Skeletal muscle satellite cell (primary cell): ENCODE results near the gene HAUS5.
"Not testable (repeated sequence)": the region's sequence is repeated elsewhere in the genome, so short reads cannot be mapped to it uniquely, and the experiment has no call there.

Experiments used
- H3K27me3 ChIP-seq: 2 replicates; pipeline ENCODE4 v1.7.0; 2013; ENCODE audit warnings: low read length; ENCODE audit not compliant: control insufficient read depth, insufficient read depth
- H3K36me3 ChIP-seq: 2 replicates; pipeline ENCODE4 v1.7.0; 2013; ENCODE audit warnings: mild to moderate bottlenecking, control low read depth, low read length; ENCODE audit not compliant: insufficient read depth
- H3K4me1 ChIP-seq: 2 replicates; pipeline ENCODE4 v1.7.0; 2013; ENCODE audit warnings: low read length; ENCODE audit not compliant: control insufficient read depth, insufficient read depth
- H3K4me2 ChIP-seq: 2 replicates; pipeline ENCODE4 v1.7.0; 2013; ENCODE audit warnings: mild to moderate bottlenecking, low read length
- H3K4me3 ChIP-seq: 2 replicates; pipeline ENCODE4 v1.7.0; 2013; ENCODE audit warnings: low read length
- H3K9ac ChIP-seq: 2 replicates; pipeline ENCODE4 v1.7.0; 2013; ENCODE audit warnings: mild to moderate bottlenecking, low read depth, low read length, moderate library complexity
- H3K9me3 ChIP-seq: replicated peaks from 2 replicates; pipeline ENCODE4 v1.7.0; 2013; ENCODE audit warnings: mild to moderate bottlenecking, control low read depth, low read length

Gene HAUS5

DNA sequence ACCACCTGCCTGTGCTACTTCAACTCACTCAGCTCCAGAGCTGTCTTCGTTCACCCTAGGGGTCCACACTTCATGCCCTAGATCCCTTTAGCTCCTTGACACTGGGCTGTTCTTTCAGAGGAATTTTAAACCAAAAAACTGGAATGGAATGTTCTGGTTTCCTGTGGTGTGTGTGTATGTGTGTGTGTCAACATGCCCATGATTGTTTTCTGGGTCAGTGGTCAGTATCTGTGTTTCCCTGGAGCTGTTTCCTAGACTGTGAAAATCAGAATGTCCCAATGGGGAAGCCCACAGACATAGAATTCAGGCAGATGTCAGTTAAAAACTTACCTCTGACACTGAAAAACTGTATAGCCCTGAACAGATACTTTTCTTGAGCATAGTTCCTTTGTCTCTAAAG is 25.2 kb upstream of the HAUS5 start:
- peaks cover 34% of the 10 kb centered on the region for H3K27me3 ChIP-seq
- no peaks in the 10 kb centered on the region for H3K9me3 ChIP-seq
- H3K4me2 ChIP-seq, result no peak overlapping the region
- no peaks in the 10 kb centered on the region for H3K4me1 ChIP-seq
- H3K9ac ChIP-seq, result no peak overlapping the region
- no peaks in the 10 kb centered on the region for H3K36me3 ChIP-seq
- H3K4me3 ChIP-seq, result no peak overlapping the region

- no peak overlapping the region for H3K4me2 ChIP-seq
- H3K4me3 ChIP-seq, result no peak overlapping the region
- H3K4me1 ChIP-seq, result no peaks in the 10 kb centered on the region
- no peaks in the 10 kb centered on the region for H3K9me3 ChIP-seq
- no peak overlapping the region for H3K9ac ChIP-seq
- peaks cover 20% of the 10 kb centered on the region for H3K27me3 ChIP-seq
- H3K36me3 ChIP-seq, result no peaks in the 10 kb centered on the region
Measured at GRCh38 chr19:35590875-35591274, 21.7 kb upstream of the HAUS5 start.

- H3K4me2 ChIP-seq, result no peak overlapping the region
- peaks cover 19% of the 10 kb centered on the region for H3K27me3 ChIP-seq
- no peak overlapping the region for H3K9ac ChIP-seq
- H3K4me3 ChIP-seq, result no peak overlapping the region
- no peaks in the 10 kb centered on the region for H3K36me3 ChIP-seq
- no peaks in the 10 kb centered on the region for H3K9me3 ChIP-seq
- no peaks in the 10 kb centered on the region for H3K4me1 ChIP-seq
Measured at GRCh38 chr19:35592226-35592625, 20.3 kb upstream of the HAUS5 start.

DNA sequence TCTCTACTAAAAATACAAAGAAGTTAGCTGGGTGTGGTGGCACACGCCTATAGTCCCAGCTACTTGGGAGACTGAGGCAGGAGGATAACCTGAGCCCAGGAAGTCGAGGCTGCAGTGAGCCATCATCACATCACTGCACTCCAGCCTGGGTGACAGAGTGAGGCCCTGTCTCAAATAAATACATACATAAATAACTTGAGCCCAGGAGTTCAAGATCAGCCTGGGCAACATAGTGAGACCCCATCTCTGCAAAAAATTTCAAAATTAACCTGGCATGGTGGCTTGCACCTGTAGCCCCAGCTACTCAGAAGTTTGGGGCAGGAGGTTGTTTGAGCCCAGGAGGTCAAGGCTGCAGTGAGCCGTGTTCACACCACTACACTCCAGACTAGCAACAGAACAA is 17.5 kb upstream of the HAUS5 start:
- not testable (repeated sequence) for H3K9me3 ChIP-seq, H3K4me3 ChIP-seq, H3K9ac ChIP-seq, H3K4me1 ChIP-seq, H3K4me2 ChIP-seq, H3K27me3 ChIP-seq, H3K36me3 ChIP-seq

DNA sequence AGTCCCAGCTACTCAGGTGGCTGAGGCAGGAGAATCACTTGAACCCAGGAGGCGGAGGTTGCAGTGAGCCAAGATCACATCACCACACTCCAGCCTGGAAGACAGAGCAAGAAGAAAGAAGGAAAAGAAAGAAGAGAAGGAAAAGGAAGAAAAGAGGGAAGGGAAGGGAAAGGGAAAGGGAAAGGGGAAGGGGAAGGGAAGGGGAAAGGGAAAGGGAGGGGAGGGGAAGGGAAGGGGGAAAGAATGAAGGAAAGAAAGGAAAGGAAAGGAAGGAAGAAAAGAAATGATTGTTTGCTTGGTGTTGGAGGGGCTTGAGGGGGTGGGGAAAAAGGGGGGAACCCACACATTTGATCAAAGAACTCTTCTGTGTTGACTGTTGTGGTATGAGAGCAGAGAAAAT is 16.6 kb upstream of the HAUS5 start:
- Histone ChIP-seq H3K4me2 (no peak overlapping the region), H3K4me1 (no peaks in the 10 kb centered on the region), H3K9me3 (no peaks in the 10 kb centered on the region), H3K36me3 (no peaks in the 10 kb centered on the region), H3K27me3 (peaks cover 3% of the 10 kb centered on the region), H3K4me3 (no peak overlapping the region), H3K9ac (no peak overlapping the region)

DNA sequence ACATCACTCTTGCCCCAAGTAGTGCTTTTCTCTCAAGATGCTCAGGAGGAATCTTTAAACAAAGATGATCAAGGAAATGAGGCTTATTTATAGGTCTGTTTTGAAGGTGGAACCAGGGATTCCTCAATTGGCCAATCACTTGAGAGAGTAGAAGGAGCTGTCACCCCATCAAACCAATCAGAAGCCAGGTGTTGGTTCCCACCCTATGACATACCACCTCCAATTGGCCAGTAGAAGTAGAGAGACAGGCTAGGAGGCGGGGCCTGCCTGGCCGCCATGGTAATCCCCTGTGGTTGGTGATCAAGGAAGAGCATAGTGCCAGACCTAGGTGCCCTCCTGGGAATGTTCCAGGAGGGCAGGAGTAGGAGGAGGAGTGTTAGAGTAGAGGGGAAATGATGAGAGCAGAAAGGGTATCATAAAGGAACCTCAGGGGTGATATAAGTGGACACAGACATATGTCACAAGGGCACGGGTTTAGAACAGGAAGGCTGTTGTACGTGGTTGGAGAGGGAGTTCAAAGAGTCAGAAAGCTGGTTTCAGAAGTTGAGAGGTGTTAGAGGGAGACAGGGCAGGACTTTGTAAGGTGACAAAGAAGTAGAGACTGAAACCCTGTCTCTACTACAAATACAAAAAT is 16.1 kb upstream of the HAUS5 start:
- Histone ChIP-seq H3K4me1 (no peaks in the 10 kb centered on the region), H3K4me2 (no peak overlapping the region), H3K9me3 (no peaks in the 10 kb centered on the region)

DNA sequence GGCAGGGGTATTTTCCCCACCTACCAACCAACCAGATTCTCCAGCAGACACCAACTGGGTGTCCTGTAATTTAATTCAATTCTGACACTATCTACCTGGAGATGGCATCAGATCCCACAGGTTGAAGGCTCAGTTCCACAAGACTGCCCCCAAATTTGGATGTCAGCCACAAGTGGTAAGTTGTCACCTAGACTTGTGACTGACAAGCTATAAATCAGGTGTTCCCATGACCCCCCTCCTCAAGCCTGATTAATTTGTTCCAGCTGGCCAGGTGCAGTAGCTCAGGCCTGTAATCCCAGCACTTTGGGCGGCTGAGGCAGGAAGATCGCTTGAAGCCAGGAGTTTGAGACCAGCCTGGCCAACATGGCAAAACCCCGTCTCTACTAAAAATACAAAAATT is 10.6 kb upstream of the HAUS5 start:
- Histone ChIP-seq H3K27me3 (peaks cover 3% of the 10 kb centered on the region), H3K4me1 (no peaks in the 10 kb centered on the region), H3K9ac (no peak overlapping the region), H3K4me3 (no peak overlapping the region), H3K9me3 (no peaks in the 10 kb centered on the region), H3K36me3 (no peaks in the 10 kb centered on the region), H3K4me2 (no peak overlapping the region)

More for the DNA sequence above, 16.1 kb upstream of the HAUS5 start:
- Histone ChIP-seq H3K27me3 (peaks cover 3% of the 10 kb centered on the region), H3K36me3 (no peaks in the 10 kb centered on the region), H3K9ac (no peak overlapping the region), H3K4me3 (no peak overlapping the region)

- not testable (repeated sequence) for H3K4me3 ChIP-seq, H3K27me3 ChIP-seq, H3K9ac ChIP-seq, H3K9me3 ChIP-seq, H3K4me2 ChIP-seq, H3K4me1 ChIP-seq, H3K36me3 ChIP-seq
Measured at GRCh38 chr19:35604436-35604835, 8.1 kb upstream of the HAUS5 start.

DNA sequence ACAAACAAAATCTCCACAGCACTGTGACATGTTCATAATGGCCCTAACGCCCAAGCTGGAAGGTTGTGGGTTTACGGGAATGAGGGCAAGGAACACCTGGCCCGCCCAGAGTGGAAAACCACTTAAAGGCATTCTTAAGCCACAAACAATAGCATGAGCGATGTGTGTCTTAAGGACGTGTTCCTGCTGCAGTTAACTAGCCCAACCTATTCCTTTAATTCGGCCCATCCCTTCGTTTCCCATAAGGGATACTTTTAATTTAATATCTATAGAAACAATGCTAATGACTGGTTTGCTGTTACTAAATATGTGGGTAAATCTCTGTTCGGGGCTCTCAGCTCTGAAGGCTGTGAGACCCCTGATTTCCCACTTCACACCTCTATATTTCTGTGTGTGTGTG is 5.4 kb upstream of the HAUS5 start:
- not testable (repeated sequence) for H3K36me3 ChIP-seq, H3K4me2 ChIP-seq, H3K9me3 ChIP-seq

DNA sequence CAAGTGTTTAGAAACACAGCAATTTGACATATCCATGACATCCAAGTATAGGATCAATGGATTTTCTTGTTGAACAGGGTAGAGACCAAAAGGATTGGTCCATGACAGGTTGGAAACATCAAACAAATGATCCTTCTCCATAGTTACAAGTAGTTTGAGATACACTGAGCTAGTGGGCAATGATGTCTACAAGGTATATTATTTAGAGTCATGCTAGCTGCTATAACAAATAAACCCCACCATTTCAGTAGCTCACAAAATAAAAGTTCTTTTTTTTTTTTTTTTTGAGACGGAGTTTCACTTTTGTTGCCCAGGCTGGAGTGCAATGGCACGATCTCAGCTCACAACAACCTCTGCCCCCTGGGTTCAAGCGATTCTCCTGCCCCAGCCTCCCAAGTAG is 4.9 kb upstream of the HAUS5 start:
- Histone ChIP-seq H3K4me3 (no peak overlapping the region), H3K27me3 (no peaks in the 10 kb centered on the region), H3K4me2 (no peak overlapping the region), H3K9me3 (peaks cover 3% of the 10 kb centered on the region), H3K36me3 (no peaks in the 10 kb centered on the region), H3K9ac (no peak overlapping the region), H3K4me1 (no peaks in the 10 kb centered on the region)

More for the DNA sequence above, 5.4 kb upstream of the HAUS5 start:
- H3K4me1 ChIP-seq, H3K4me3 ChIP-seq, H3K27me3 ChIP-seq, H3K9ac ChIP-seq: not testable (repeated sequence)

DNA sequence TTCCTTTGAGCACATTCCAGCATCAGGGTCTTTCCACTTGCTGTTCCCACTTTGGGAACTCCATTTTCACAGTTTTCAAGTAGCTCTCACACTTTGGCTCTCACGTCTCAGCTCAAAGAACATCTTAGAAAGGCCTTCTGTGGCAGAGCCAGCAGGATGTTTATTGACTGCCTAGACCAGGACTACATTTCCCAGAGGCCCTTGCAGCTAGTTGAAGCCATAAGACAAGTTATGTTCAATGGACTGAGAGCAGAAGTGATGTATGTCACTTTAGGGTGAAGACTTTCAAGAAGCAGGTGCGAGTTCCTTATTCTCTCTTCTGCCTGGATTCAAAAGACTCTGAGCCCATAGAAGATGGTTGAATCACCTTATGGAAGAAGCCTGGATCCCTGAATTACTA is 4.3 kb upstream of the HAUS5 start:
- H3K4me2 ChIP-seq, result no peak overlapping the region
- no peaks in the 10 kb centered on the region for H3K36me3 ChIP-seq
- no peak overlapping the region for H3K4me3 ChIP-seq
- H3K27me3 ChIP-seq, result no peaks in the 10 kb centered on the region
- H3K9ac ChIP-seq, result no peak overlapping the region
- H3K9me3 ChIP-seq, result peaks cover 3% of the 10 kb centered on the region
- peaks cover 4% of the 10 kb centered on the region for H3K4me1 ChIP-seq

- Histone ChIP-seq H3K4me3 (no peak overlapping the region), H3K9ac (no peak overlapping the region), H3K36me3 (no peaks in the 10 kb centered on the region), H3K4me1 (peaks cover 5% of the 10 kb centered on the region), H3K27me3 (no peaks in the 10 kb centered on the region), H3K9me3 (peaks cover 3% of the 10 kb centered on the region), H3K4me2 (no peak overlapping the region)
Measured at GRCh38 chr19:35609851-35610353, 2.6 kb upstream of the HAUS5 start.
